ENCODE data around the gene KMT2B. TPM values are rescaled to one million over a fixed set of nuclear protein-coding genes. Genes with fewer than 3 reads are reported as not detected.

KMT2B gene
- total and polyA plus RNA-seq, 2 of the 8 experiments (the other 6 are each of a cell fraction or from before 2014, with no cell fraction given) = 26.7 to 38.6 TPM

DNA sequence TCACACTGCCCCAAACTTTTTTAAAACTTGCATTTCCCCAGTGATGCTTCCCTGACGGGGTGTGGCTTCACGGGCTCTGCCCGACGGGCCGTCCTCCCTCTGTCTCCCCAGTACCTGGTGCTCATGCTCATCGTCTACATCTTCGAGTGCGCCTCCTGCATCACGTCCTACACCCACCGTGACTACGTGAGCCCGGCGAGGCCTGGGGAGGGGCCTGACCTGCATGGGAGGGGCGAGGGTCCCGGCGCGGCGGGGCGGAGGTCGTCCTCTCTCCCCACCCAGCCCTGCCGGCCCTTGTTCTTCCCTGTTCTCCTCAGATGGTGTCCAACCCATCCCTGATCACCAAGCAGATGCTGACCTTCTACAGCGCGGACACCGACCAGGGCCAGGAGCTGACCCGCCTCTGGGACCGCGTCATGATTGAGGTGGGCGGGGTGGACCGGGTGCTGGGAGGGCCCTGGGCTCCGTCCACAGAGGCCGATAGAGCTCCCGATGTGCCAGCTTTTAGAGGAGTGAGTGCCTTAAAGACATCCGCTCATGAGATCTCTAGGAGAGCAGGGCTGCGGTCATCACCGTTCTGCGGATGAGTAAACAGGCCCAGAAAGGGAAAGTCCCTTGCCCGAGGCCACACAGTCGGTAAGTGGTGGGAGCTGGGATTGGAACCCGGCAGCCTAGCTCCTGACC, 44.5 kb upstream of the KMT2B start (continued):
- no peak for TF ChIP-seq FOSL1 (IDR thresholded peaks at IDR 0.05; ENCODE audit: insufficient read depth, low read depth, low read length)
- TF ChIP-seq POLR2AphosphoS5 (IDR thresholded peaks at IDR 0.05; ENCODE audit: low read depth, low read length) = 0 out of 2 replicates have a peak, but pooled peaks have one; percentile 28

Data from H1 (cell line).